Transverse colon (tissue), 4 donors: ENCODE measurements around the gene DYNLL1. TPM values are rescaled to one million over a fixed set of nuclear protein-coding genes. Genes with fewer than 3 reads are reported as not detected.
"Not testable (repeated sequence)": the region's sequence is repeated elsewhere in the genome, so short reads cannot be mapped to it uniquely, and the experiment has no call there.

Experiments
- DNase-seq: peaks from one replicate; pipeline ENCODE4 v3.0.0-alpha.2; 2019
- H3K27ac ChIP-seq, 4 donors: fragments of 200-600 bp; sonication (generic); 2 replicates each; pipeline ENCODE4 v1.5.1; 2016 to 2018; ENCODE audit warnings: inconsistent platforms in 4 of 4
- H3K27me3 ChIP-seq: fragments of 200-600 bp; sonication (generic); 2 replicates; pipeline ENCODE4 v1.5.1; 2017; ENCODE audit warnings: inconsistent platforms
- H3K36me3 ChIP-seq, 4 donors: fragments of 200-600 bp; sonication (generic); 2 replicates each; pipeline ENCODE4 v1.5.1; 2017 to 2019; ENCODE audit warnings: inconsistent platforms in 4 of 4
- H3K4me1 ChIP-seq, 4 donors: fragments of 200-600 bp; sonication (generic); 2 replicates each; pipeline ENCODE4 v1.5.1; 2017 to 2020; ENCODE audit warnings: inconsistent platforms in 4 of 4
- H3K4me3 ChIP-seq, 4 donors: fragments of 200-600 bp; sonication (generic); 1 replicate in 1 of 4; 2 replicates in 3 of 4; pipeline versions ENCODE4 v1.5.1 to v1.6.1; 2017 to 2019; ENCODE audit warnings: inconsistent platforms in 4 of 4
- H3K9me3 ChIP-seq, 2 donors: fragments of 200-600 bp; sonication (generic); 2 replicates each; pipeline ENCODE4 v1.5.1; 2017 to 2019; ENCODE audit warnings: inconsistent platforms in 2 of 2
- CTCF ChIP-seq, 5 experiments: fragments of 200-600 bp in 3 of 5; fragments of 450-650 bp in 2 of 5; sonication (generic) in 3 of 5; IDR thresholded peaks; 1 replicate in 2 of 5; 2 replicates in 3 of 5; pipeline ENCODE4 v1.5.1; 2016 to 2017; ENCODE audit warnings: antibody characterized with exemption in 5 of 5, inconsistent platforms in 3 of 5, mild to moderate bottlenecking in 2 of 5, moderate library complexity in 1 of 5
- EP300 ChIP-seq: sonication (generic); formaldehyde crosslinking; IDR thresholded peaks from one replicate; pipeline ENCODE4 v1.6.1; 2017; ENCODE audit warnings: antibody characterized with exemption, low read depth
- POLR2A ChIP-seq: fragments of 450-650 bp; IDR thresholded peaks from one replicate; pipeline ENCODE4 v1.6.1; 2016; ENCODE audit warnings: antibody characterized with exemption, mild to moderate bottlenecking, moderate library complexity
- POLR2AphosphoS5 ChIP-seq, 3 donors: sonication (generic); formaldehyde crosslinking; IDR thresholded peaks; one replicate each; pipeline ENCODE4 v1.6.1; 2016; ENCODE audit warnings: antibody characterized with exemption in 3 of 3
- WGBS, 2 donors: methylation state at CpG; one replicate each; pipeline ENCODE4 v1.1.5; 2018; ENCODE audit warnings: low coverage in 1 of 2; 5-methylcytosine and 5-hydroxymethylcytosine counted together
- in situ Hi-C, 4 donors: fragments of 200-750 bp; cut with MboI; loops; one replicate each; pipeline versions ENCODE4 v1.15.0 to v1.15.1; 2017; ENCODE audit warnings: low sequenced_read_pairs in 3 of 4, low pct_ligation_motif_present in 1 of 4, low pct_unique_long_range_greater_than_20kb in 1 of 4
- intact Hi-C: fragments of 100-400 bp; cut with DNase I; formaldehyde crosslinking; loops from one replicate; pipeline ENCODE4 v1.15.1; 2023; ENCODE audit warnings: low total_unique reads
- total RNA-seq, 4 donors: library from RNA; depleted of rRNA; stranded (reverse); fragments of >200 nt; gene quantifications; one replicate each; pipeline ENCODE4 v1.1.0, GENCODE V29; 2016

DYNLL1 gene
- total RNA-seq, 4 donors from 2014 or later = 60.5 to 291 (median 190) TPM

GRCh38 chr12:120483621-120484020, 12.3 kb upstream of the DYNLL1 start:
- Histone ChIP-seq H3K36me3 (no peaks in the 10 kb centered on the region), H3K27ac (no peak overlapping the region), H3K4me3 (no peak overlapping the region), H3K9me3 (no peaks in the 10 kb centered on the region), H3K27me3 (no peaks in the 10 kb centered on the region), H3K4me1 (peaks cover 0 to 5% (median 2%) of the 10 kb centered on the region in 4 donors)
- in situ Hi-C loops = no loop called here
- no peak for DNase-seq
- no peak for TF ChIP-seq EP300
- TF ChIP-seq POLR2A = no peak
- TF ChIP-seq CTCF (IDR thresholded peaks at IDR 0.05) = no peak
- TF ChIP-seq POLR2AphosphoS5 (IDR thresholded peaks at IDR 0.05) = no peak
- intact Hi-C loops = no loop called here
- WGBS, 2 donors = 83 to 96% methylated on average over 1 of the region's 1 CpG

GRCh38 chr12:120485961-120486881, 9.7 kb upstream of the DYNLL1 start:
- intact Hi-C loops (no loop called here), in situ Hi-C loops (no loop called here)
- H3K4me1 ChIP-seq = no peaks in the 10 kb centered on the region
- no peak overlapping the region for H3K4me3 ChIP-seq
- no peaks in the 10 kb centered on the region for H3K36me3 ChIP-seq
- H3K27ac ChIP-seq = no peak overlapping the region
- H3K27me3 ChIP-seq = no peaks in the 10 kb centered on the region
- TF ChIP-seq POLR2A = no peak
- TF ChIP-seq CTCF (IDR thresholded peaks at IDR 0.05) = no peak
- TF ChIP-seq POLR2AphosphoS5 (IDR thresholded peaks at IDR 0.05) = no peak
- TF ChIP-seq EP300 = no peak
- no peak for DNase-seq
- H3K9me3 ChIP-seq = no peaks in the 10 kb centered on the region
- WGBS, 2 donors = 76 to 83% methylated on average over 4 to 7 of the region's 7 CpGs

DNA sequence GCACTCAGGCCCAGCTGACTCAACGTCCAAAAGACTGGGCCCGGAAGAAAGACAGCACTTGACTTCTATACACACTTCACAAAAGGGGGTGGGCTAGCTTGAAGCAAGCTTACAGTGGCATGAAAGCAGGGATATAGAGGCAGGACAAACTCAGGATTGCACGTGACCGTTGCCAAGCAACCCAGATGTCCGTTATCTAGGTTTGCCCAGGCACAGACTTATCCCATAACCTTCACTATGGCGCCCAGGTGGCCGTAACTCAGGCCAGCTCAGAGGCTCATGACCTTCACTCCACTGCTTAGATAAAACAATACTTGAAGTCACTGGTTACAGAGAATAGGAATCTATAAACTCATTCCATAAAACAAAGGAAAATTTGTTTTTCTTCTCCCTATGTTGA, 8.4 kb upstream of the DYNLL1 start:
- H3K27ac ChIP-seq, in situ Hi-C loops, DNase-seq: not testable (repeated sequence)

DNA sequence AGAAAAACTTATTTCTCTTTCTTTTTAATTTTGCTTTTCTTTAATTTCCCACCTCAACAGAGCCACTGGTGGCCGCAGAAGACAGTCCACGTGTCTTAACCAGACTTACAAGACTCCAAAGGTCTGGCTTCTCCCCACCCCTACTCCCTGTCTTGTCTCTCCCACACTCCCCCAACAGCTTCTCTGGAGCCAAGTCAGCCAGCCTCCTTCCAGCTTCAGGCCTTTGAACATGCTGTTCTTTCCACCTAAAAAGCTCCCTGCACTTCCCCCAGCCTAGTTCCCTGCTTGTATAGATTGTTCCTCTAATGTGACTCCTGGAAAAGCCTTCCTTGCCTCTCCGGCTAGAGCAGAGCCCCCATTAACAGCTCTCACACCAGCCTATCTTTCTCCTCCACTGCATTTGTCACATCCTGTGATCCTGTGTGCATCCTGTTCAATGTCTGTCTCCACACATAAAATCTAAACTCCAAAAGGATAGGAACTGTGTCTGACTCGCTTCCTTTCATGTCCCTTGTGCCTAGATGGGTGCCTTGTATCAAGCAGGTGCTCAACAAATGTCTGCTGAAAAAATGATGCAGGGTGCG, 7.8 kb upstream of the DYNLL1 start:
- WGBS, 2 donors = 78 to 94% methylated on average over 2 to 5 of the region's 5 CpGs
- Histone ChIP-seq H3K4me1 (no peaks in the 10 kb centered on the region), H3K27ac (no peak overlapping the region), H3K4me3 (no peak overlapping the region), H3K36me3 (no peaks in the 10 kb centered on the region), H3K9me3 (no peaks in the 10 kb centered on the region), H3K27me3 (no peaks in the 10 kb centered on the region)
- no peak for TF ChIP-seq CTCF (IDR thresholded peaks at IDR 0.05)
- no peak for TF ChIP-seq EP300
- TF ChIP-seq POLR2AphosphoS5 (IDR thresholded peaks at IDR 0.05) = no peak
- no peak for TF ChIP-seq POLR2A
- DNase-seq = no peak
- intact Hi-C loops (no loop called here), in situ Hi-C loops (no loop called here)

More for the DNA sequence above, 8.4 kb upstream of the DYNLL1 start:
- H3K36me3 ChIP-seq, intact Hi-C loops, H3K27me3 ChIP-seq, H3K9me3 ChIP-seq, H3K4me1 ChIP-seq, H3K4me3 ChIP-seq: not testable (repeated sequence)
- 94% methylated on average over 7 of the region's 7 CpGs; no CpG with 5 or more reads in 1 of the 2 donors for WGBS, 2 donors
